ENCODE results near the gene RP2.
A peak's percentile ranks its signal among the peaks of the same experiment; 100 is the strongest.

The RP2 gene
- total RNA-seq, result 11.6 to 22.9 (median 16.7) reads per million in 9 experiments

GRCh38 chrX:46836701-46837557 lies at the start of gene RP2:
Gene RP2, plus strand, starts transcription at chrX:46837043. Its CDS starts 58 bp downstream, at chrX:46837101.
- peak; percentile 94 for ATAC-seq (replicated peaks)
- H3K27ac Mint-ChIP-seq, result peak within 1 kb of the TSS; percentile 96 to 98
- H3K27me3 Mint-ChIP-seq, result no peaks in the 10 kb centered on the region
- peak within 1 kb of the TSS; percentile 97 to 99 for H3K4me3 Mint-ChIP-seq
- peaks cover 3% of the 10 kb centered on the region in 2 donors for H3K4me1 Mint-ChIP-seq (ENCODE audit: low read depth in 2 of 2)
- H3K36me3 Mint-ChIP-seq (ENCODE audit: insufficient read depth), result peaks cover 12% of the 10 kb centered on the region
- no peaks in the 10 kb centered on the region for H3K9me3 Mint-ChIP-seq
- peak; percentile 75 to 78 (median 76) for DNase-seq

GRCh38 chrX:46788902-46789301 lies 47.9 kb upstream of the RP2 start:
- H3K4me1 Mint-ChIP-seq (ENCODE audit: low read depth in 2 of 2), result no peaks in the 10 kb centered on the region
- no peak overlapping the region for H3K27ac Mint-ChIP-seq
- peaks cover 0 to 6% of the 10 kb centered on the region in 2 donors for H3K27me3 Mint-ChIP-seq
- no peaks in the 10 kb centered on the region for H3K36me3 Mint-ChIP-seq (ENCODE audit: insufficient read depth)
- ATAC-seq (replicated peaks) (no peak), DNase-seq (no peak)
- no peaks in the 10 kb centered on the region for H3K9me3 Mint-ChIP-seq
- no peak overlapping the region for H3K4me3 Mint-ChIP-seq

- peak overlapping the region in 1 of 2 donors; percentile 41 for H3K27ac Mint-ChIP-seq
- H3K27me3 Mint-ChIP-seq, result no peaks in the 10 kb centered on the region
- ATAC-seq (replicated peaks) (peak; percentile 33), DNase-seq (no peak)
- H3K4me3 Mint-ChIP-seq, result no peak overlapping the region
- H3K36me3 Mint-ChIP-seq (ENCODE audit: insufficient read depth), result no peaks in the 10 kb centered on the region
- no peaks in the 10 kb centered on the region for H3K9me3 Mint-ChIP-seq
- H3K4me1 Mint-ChIP-seq (ENCODE audit: low read depth in 2 of 2), result no peaks in the 10 kb centered on the region
Measured at GRCh38 chrX:46791927-46792809, 44.7 kb upstream of the RP2 start.

- Mint-ChIP-seq H3K27me3 (no peaks in the 10 kb centered on the region), H3K27ac (peak overlapping the region in 1 of 2 donors; percentile 41), H3K4me1 (ENCODE audit: low read depth in 2 of 2) (no peaks in the 10 kb centered on the region), H3K4me3 (no peak overlapping the region), H3K36me3 (ENCODE audit: insufficient read depth) (no peaks in the 10 kb centered on the region), H3K9me3 (no peaks in the 10 kb centered on the region)
- ATAC-seq (replicated peaks) (no peak), DNase-seq (no peak)
Measured at GRCh38 chrX:46792810-46793188, 44.0 kb upstream of the RP2 start.

GRCh38 chrX:46793386-46794143 lies 43.3 kb upstream of the RP2 start:
- DNase-seq, result no peak
- Mint-ChIP-seq H3K27ac (no peak overlapping the region), H3K9me3 (no peaks in the 10 kb centered on the region), H3K4me3 (no peak overlapping the region), H3K4me1 (ENCODE audit: low read depth in 2 of 2) (no peaks in the 10 kb centered on the region), H3K27me3 (no peaks in the 10 kb centered on the region), H3K36me3 (ENCODE audit: insufficient read depth) (no peaks in the 10 kb centered on the region)
- ATAC-seq (replicated peaks), result no peak

GRCh38 chrX:46796574-46797191 lies 40.2 kb upstream of the RP2 start:
- no peaks in the 10 kb centered on the region for H3K4me1 Mint-ChIP-seq (ENCODE audit: low read depth in 2 of 2)
- DNase-seq (peak; percentile 51 to 53 (median 53)), ATAC-seq (replicated peaks) (peak; percentile 51)
- H3K36me3 Mint-ChIP-seq (ENCODE audit: insufficient read depth), result no peaks in the 10 kb centered on the region
- H3K27ac Mint-ChIP-seq, result no peak overlapping the region
- no peaks in the 10 kb centered on the region for H3K9me3 Mint-ChIP-seq
- no peak overlapping the region for H3K4me3 Mint-ChIP-seq
- peaks cover 0 to 5% of the 10 kb centered on the region in 2 donors for H3K27me3 Mint-ChIP-seq

GRCh38 chrX:46803140-46803539 lies 33.7 kb upstream of the RP2 start:
- no peak overlapping the region for H3K27ac Mint-ChIP-seq
- H3K36me3 Mint-ChIP-seq (ENCODE audit: insufficient read depth), result no peaks in the 10 kb centered on the region
- no peak for ATAC-seq (replicated peaks)
- no peaks in the 10 kb centered on the region for H3K4me1 Mint-ChIP-seq (ENCODE audit: low read depth in 2 of 2)
- no peak overlapping the region for H3K4me3 Mint-ChIP-seq
- peaks cover 0 to 8% of the 10 kb centered on the region in 2 donors for H3K27me3 Mint-ChIP-seq
- no peaks in the 10 kb centered on the region for H3K9me3 Mint-ChIP-seq
- no peak for DNase-seq

- H3K36me3 Mint-ChIP-seq (ENCODE audit: insufficient read depth), result no peaks in the 10 kb centered on the region
- DNase-seq, result no peak
- H3K4me1 Mint-ChIP-seq (ENCODE audit: low read depth in 2 of 2), result no peaks in the 10 kb centered on the region
- H3K4me3 Mint-ChIP-seq, result no peak overlapping the region
- ATAC-seq (replicated peaks), result no peak
- no peaks in the 10 kb centered on the region for H3K9me3 Mint-ChIP-seq
- H3K27ac Mint-ChIP-seq, result no peak overlapping the region
- H3K27me3 Mint-ChIP-seq, result peaks cover 3 to 21% of the 10 kb centered on the region in 2 donors
Measured at GRCh38 chrX:46805270-46805669, 31.6 kb upstream of the RP2 start.

GRCh38 chrX:46811121-46811520 lies 25.7 kb upstream of the RP2 start:
- Mint-ChIP-seq H3K4me3 (no peak overlapping the region), H3K27ac (no peak overlapping the region), H3K9me3 (no peaks in the 10 kb centered on the region), H3K36me3 (ENCODE audit: insufficient read depth) (no peaks in the 10 kb centered on the region), H3K4me1 (ENCODE audit: low read depth in 2 of 2) (no peaks in the 10 kb centered on the region), H3K27me3 (peaks cover 19 to 30% of the 10 kb centered on the region in 2 donors)
- no peak for ATAC-seq (replicated peaks)
- no peak for DNase-seq

- Mint-ChIP-seq H3K9me3 (no peaks in the 10 kb centered on the region), H3K4me3 (no peak overlapping the region), H3K27me3 (peaks cover 19 to 30% of the 10 kb centered on the region in 2 donors), H3K36me3 (ENCODE audit: insufficient read depth) (no peaks in the 10 kb centered on the region), H3K27ac (no peak overlapping the region), H3K4me1 (ENCODE audit: low read depth in 2 of 2) (no peaks in the 10 kb centered on the region)
- no peak for ATAC-seq (replicated peaks)
- no peak for DNase-seq
Measured at GRCh38 chrX:46812445-46812844, 24.4 kb upstream of the RP2 start.

GRCh38 chrX:46814966-46815365 lies 21.9 kb upstream of the RP2 start:
- Mint-ChIP-seq H3K36me3 (ENCODE audit: insufficient read depth) (no peaks in the 10 kb centered on the region), H3K27me3 (peaks cover 19% of the 10 kb centered on the region in 2 donors), H3K27ac (no peak overlapping the region), H3K4me3 (no peak overlapping the region), H3K4me1 (ENCODE audit: low read depth in 2 of 2) (no peaks in the 10 kb centered on the region), H3K9me3 (no peaks in the 10 kb centered on the region)
- no peak for ATAC-seq (replicated peaks)
- no peak for DNase-seq

GRCh38 chrX:46819136-46819535 lies 17.7 kb upstream of the RP2 start:
- no peaks in the 10 kb centered on the region for H3K27me3 Mint-ChIP-seq
- no peaks in the 10 kb centered on the region for H3K36me3 Mint-ChIP-seq (ENCODE audit: insufficient read depth)
- ATAC-seq (replicated peaks) (no peak), DNase-seq (no peak)
- H3K9me3 Mint-ChIP-seq, result no peaks in the 10 kb centered on the region
- no peak overlapping the region for H3K27ac Mint-ChIP-seq
- H3K4me3 Mint-ChIP-seq, result no peak overlapping the region
- H3K4me1 Mint-ChIP-seq (ENCODE audit: low read depth in 2 of 2), result no peaks in the 10 kb centered on the region

Measured in effector memory CD8-positive, alpha-beta T cell (primary cell).